Endothelial cell of umbilical vein (primary cell): ENCODE measurements around the gene CISH. TPM values are rescaled to one million over a fixed set of nuclear protein-coding genes. Genes with fewer than 3 reads are reported as not detected.

Source experiments
- BruUV-seq: library from RNA; stranded (reverse); fragments of 400-500 nt; replicated peaks from 2 replicates; lab custom pipeline; 2021; lab: Mats Ljungman, UMichigan
- CTCF ChIA-PET: fragments of 300-600, 350-600 bp; sonication (Branson Sonifier 250); formaldehyde crosslinking; loops from one replicate; lab custom pipeline; 2021; ENCODE audit warnings: antibody characterized with exemption, inconsistent platforms; lab: Charles Lee
- POLR2A ChIA-PET: fragments of 300-600, 350-600 bp; sonication (Branson Sonifier 250); formaldehyde crosslinking; loops from one replicate; lab custom pipeline; 2021; ENCODE audit warnings: antibody characterized with exemption, inconsistent platforms; lab: Charles Lee
- DNase-seq: peaks from one replicate; pipeline ENCODE4 v3.0.0-alpha.2; 2011; ENCODE audit warnings: low read depth, low spot score
- FAIRE-seq: peaks from 2 replicates; lab custom pipeline; 2011; peaks lifted over from hg19 to GRCh38; lab: Jason Lieb, UNC
- H2AFZ ChIP-seq: 2 replicates; pipeline ENCODE4 v1.6.0; 2012; ENCODE audit warnings: low read depth, low read length, control low read depth, inconsistent platforms
- H3K27ac ChIP-seq: 2 replicates; pipeline ENCODE4 v1.5.1; 2011; ENCODE audit warnings: low read depth, mild to moderate bottlenecking, control low read depth, low read length, moderate library complexity; ENCODE audit not compliant: insufficient read depth
- H3K27me3 ChIP-seq, 2 experiments: 2 replicates each; pipeline versions ENCODE4 v1.6.0 to v1.6.1; 2011; ENCODE audit warnings: low read length in 2 of 2, mixed read lengths in 1 of 2; ENCODE audit not compliant: control insufficient read depth in 2 of 2, insufficient read depth in 2 of 2
- H3K36me3 ChIP-seq, 2 experiments: 2 replicates in 1 of 2; 3 replicates in 1 of 2; pipeline ENCODE4 v1.5.1; 2011; ENCODE audit warnings: low read length in 2 of 2, mild to moderate bottlenecking in 1 of 2, moderate library complexity in 1 of 2; ENCODE audit not compliant: control insufficient read depth in 2 of 2, insufficient read depth in 2 of 2; ENCODE audit errors: extremely low read depth in 1 of 2
- H3K4me1 ChIP-seq: 3 replicates; pipeline ENCODE4 v1.5.1; 2011; ENCODE audit warnings: mild to moderate bottlenecking, low read length; ENCODE audit not compliant: control insufficient read depth, insufficient read depth; ENCODE audit errors: extremely low read depth
- H3K4me2 ChIP-seq: 2 replicates; pipeline ENCODE4 v1.6.1; 2011; ENCODE audit warnings: low read length, control low read depth, mixed read lengths; ENCODE audit not compliant: insufficient read depth
- H3K4me3 ChIP-seq, 3 experiments: fragments of 200-600 bp in 1 of 3; sonication (generic), shearing (Covaris generic) in 1 of 3; replicated peaks in 1 of 3; 2 replicates each; pipeline ENCODE4 v1.5.1; 2011 to 2016; ENCODE audit warnings: control low read depth in 3 of 3, low read length in 3 of 3, mild to moderate bottlenecking in 2 of 3, inconsistent platforms in 1 of 3, low read depth in 1 of 3, moderate library complexity in 1 of 3; ENCODE audit not compliant: insufficient read depth in 1 of 3
- H3K79me2 ChIP-seq: 2 replicates; pipeline ENCODE4 v1.6.0; 2012; ENCODE audit warnings: low read length, inconsistent platforms; ENCODE audit not compliant: control insufficient read depth, insufficient read depth
- H3K9ac ChIP-seq: replicated peaks from 2 replicates; pipeline ENCODE3; 2011; ENCODE audit warnings: low read length, control low read depth; ENCODE audit not compliant: insufficient read depth; ENCODE audit errors: extremely low read depth
- H3K9me1 ChIP-seq: replicated peaks from 3 replicates; pipeline ENCODE4 v1.6.0; 2011; ENCODE audit warnings: mild to moderate bottlenecking, low read length; ENCODE audit not compliant: control insufficient read depth, insufficient read depth; ENCODE audit errors: extremely low read depth
- H3K9me3 ChIP-seq: replicated peaks from 2 replicates; pipeline ENCODE4 v1.5.1; 2012; ENCODE audit warnings: low read length, inconsistent platforms; ENCODE audit not compliant: control insufficient read depth, insufficient read depth
- H4K20me1 ChIP-seq: replicated peaks from 2 replicates; pipeline ENCODE3; 2011; ENCODE audit warnings: mild to moderate bottlenecking, low read length; ENCODE audit not compliant: control insufficient read depth, insufficient read depth; ENCODE audit errors: extremely low read depth
- FOS ChIP-seq: IDR thresholded peaks from 2 replicates; pipeline ENCODE4 v1.6.1; 2011; ENCODE audit warnings: mild to moderate bottlenecking, low read length, moderate library complexity, borderline replicate concordance; ENCODE audit not compliant: insufficient read depth
- POLR2A ChIP-seq: IDR thresholded peaks from 2 replicates; pipeline ENCODE4 v1.6.1; 2012; ENCODE audit warnings: low read depth, mild to moderate bottlenecking, control low read depth, low read length
- POLR2AphosphoS5 ChIP-seq: IDR thresholded peaks from 2 replicates; pipeline ENCODE4 v1.6.1; 2012; ENCODE audit warnings: low read depth, mild to moderate bottlenecking, control low read depth, low read length, moderate library complexity; ENCODE audit not compliant: insufficient read depth
- dilution Hi-C: fragments of 300-500 bp; cut with MboI; formaldehyde crosslinking; loops from one replicate; pipeline ENCODE4 v1.15.0; 2019; ENCODE audit warnings: low sequenced_read_pairs; ENCODE audit not compliant: extremely low pct_ligation_motif_present
- intact Hi-C: fragments of 100-400 bp; cut with micrococcal nuclease; formaldehyde crosslinking; loops from one replicate; pipeline ENCODE4 v1.10.0; 2022
- polyA plus RNA-seq, 4 experiments: library from polyadenylated mRNA; depleted of rRNA in 3 of 4; stranded (reverse) in 3 of 4; unstranded in 1 of 4; fragments of >200 nt; gene quantifications; 2 replicates each; pipeline versions ENCODE4 v1.2.1 to v1.2.3, GENCODE V29; 2011 to 2012; ENCODE audit warnings: missing spikeins in 1 of 4
- total RNA-seq: library from RNA; stranded (reverse); gene quantifications from 2 replicates; pipeline ENCODE4 v1.2.3, GENCODE V29; 2021
- TF ChIP-seq, protein P1 (sequence below), 2 donors: IDR thresholded peaks; 1 replicate in 1 of 2; 2 replicates in 1 of 2; pipeline ENCODE4 v1.5.1; 2011; ENCODE audit warnings: low read length in 2 of 2, mild to moderate bottlenecking in 2 of 2, moderate library complexity in 2 of 2, control low read depth in 1 of 2, inconsistent platforms in 1 of 2, low read depth in 1 of 2; ENCODE audit not compliant: insufficient read depth in 1 of 2; ENCODE audit errors: extremely low read depth in 1 of 2

Gene CISH
- total and polyA plus RNA-seq, 2 donors (not counting 3 experiments of a cell fraction or from before 2014, with no cell fraction given), result 2.2 to 4.1 TPM

DNA sequence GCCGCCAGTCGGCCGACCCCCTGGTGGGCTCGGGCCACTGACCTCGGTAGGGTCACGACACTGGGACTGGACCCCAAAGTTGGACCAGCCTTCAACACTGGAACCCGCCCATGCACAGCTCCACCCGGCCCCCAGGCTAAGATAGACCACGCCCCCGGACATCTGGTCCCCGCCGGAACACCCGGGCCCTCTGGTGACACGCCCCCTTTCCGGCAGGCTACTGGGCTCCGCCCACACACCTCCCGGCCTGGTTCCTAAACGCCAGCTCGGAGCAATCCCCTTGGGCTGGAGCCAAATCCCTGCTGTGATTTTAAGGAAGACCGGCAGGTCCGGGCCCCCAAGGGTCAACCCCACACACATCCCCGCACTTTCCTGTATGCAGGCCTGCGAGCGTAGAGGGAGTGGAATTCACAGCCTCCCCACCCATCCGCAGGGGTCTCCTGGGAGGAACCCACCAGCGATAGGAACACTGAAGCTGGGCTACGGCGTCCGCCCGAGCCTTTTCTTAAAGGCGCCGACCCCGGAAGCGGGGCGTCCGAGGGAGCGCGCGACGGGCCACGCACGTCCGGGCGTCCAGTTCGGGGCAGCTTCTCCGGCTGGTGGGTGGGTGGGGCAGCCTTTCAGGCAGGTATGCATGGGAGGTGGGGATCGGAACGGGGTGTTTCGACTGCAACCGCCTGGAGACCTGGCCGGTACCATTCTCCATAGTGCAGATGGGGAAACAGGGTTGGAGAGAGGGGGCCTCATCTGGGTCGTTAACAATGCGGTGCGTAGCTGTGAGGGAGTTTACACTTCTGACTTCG, 42.4 kb downstream of the CISH start, which contains the start of gene HEMK1:
Gene HEMK1, plus strand, starts transcription at position 576 of the 803 bp plus-strand sequence. CDS start 1,583 bp downstream, outside the sequence.
- Histone ChIP-seq H3K9ac (peak within 1 kb of the TSS; percentile 57), H3K27ac (peak within 1 kb of the TSS; percentile 31), H3K4me3 (peak within 1 kb of the TSS; percentile 84 to 91 (median 85)), H4K20me1 (no peaks in the 10 kb centered on the region), H3K9me1 (no peaks in the 10 kb centered on the region), H3K4me2 (peak within 1 kb of the TSS; percentile 75), H3K79me2 (no peaks in the 10 kb centered on the region), H2AFZ (peak within 1 kb of the TSS; percentile 99), H3K4me1 (peaks cover 10% of the 10 kb centered on the region), H3K9me3 (no peaks in the 10 kb centered on the region), H3K27me3 (no peaks in the 10 kb centered on the region), H3K36me3 (peaks cover 0 to 2% of the 10 kb centered on the region in 2 experiments)
- dilution Hi-C loops, result no loop called here
- TF ChIP-seq POLR2A, result peak; percentile 24
- TF ChIP-seq FOS, result no peak
- TF ChIP-seq POLR2AphosphoS5, result peak; percentile 66
- TF ChIP-seq, protein P1, sequence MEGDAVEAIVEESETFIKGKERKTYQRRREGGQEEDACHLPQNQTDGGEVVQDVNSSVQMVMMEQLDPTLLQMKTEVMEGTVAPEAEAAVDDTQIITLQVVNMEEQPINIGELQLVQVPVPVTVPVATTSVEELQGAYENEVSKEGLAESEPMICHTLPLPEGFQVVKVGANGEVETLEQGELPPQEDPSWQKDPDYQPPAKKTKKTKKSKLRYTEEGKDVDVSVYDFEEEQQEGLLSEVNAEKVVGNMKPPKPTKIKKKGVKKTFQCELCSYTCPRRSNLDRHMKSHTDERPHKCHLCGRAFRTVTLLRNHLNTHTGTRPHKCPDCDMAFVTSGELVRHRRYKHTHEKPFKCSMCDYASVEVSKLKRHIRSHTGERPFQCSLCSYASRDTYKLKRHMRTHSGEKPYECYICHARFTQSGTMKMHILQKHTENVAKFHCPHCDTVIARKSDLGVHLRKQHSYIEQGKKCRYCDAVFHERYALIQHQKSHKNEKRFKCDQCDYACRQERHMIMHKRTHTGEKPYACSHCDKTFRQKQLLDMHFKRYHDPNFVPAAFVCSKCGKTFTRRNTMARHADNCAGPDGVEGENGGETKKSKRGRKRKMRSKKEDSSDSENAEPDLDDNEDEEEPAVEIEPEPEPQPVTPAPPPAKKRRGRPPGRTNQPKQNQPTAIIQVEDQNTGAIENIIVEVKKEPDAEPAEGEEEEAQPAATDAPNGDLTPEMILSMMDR (IDR thresholded peaks at IDR 0.05; ENCODE audit: extremely low read depth in 1 of 2, insufficient read depth in 1 of 2, low read depth in 1 of 2, low read length in 2 of 2), result no peak
- intact Hi-C loops, result loop anchor here (1.0 to 2.0 kb wide), 2 partner anchors 210 to 816 kb away; partner anchors contain the start of genes MANF and TMEM115
- CTCF ChIA-PET, result interaction anchor here (0.9 to 5.2 kb wide), 11 partner anchors 20 to 1101 kb away, joined by 3 to 64 read pairs (median 5); partner anchors contain the start of genes CISH, DCAF1 and MAPKAPK3
- POLR2A ChIA-PET, result interaction anchor here (0.6 to 1.9 kb wide), 3 partner anchors 32 to 972 kb away, joined by 6 to 9 read pairs (median 7); partner anchors contain the start of gene CISH
- BruUV-seq, result no TSS peak
- DNase-seq (peak; percentile 87), FAIRE-seq (peak; percentile 93)
